Karpas-422 (cell line): Measurements from ENCODE around the gene KCTD2. TPM values are rescaled to one million over a fixed set of nuclear protein-coding genes. Genes with fewer than 3 reads are reported as not detected.

Source experiments
- DNase-seq: peaks from one replicate; pipeline ENCODE4 v3.0.0-alpha.2; 2015
- H2AFZ ChIP-seq: fragments of 200-600 bp; sonication (generic); 2 replicates; pipeline ENCODE4 v1.6.1; 2014; ENCODE audit warnings: antibody characterized with exemption, low read length, mixed read lengths
- H3K27ac ChIP-seq: fragments of 200-600 bp; sonication (generic); 2 replicates; pipeline ENCODE4 v1.5.1; 2014; ENCODE audit warnings: mild to moderate bottlenecking, low read length, moderate library complexity
- H3K27me3 ChIP-seq: fragments of 200-600 bp; sonication (generic); 2 replicates; pipeline ENCODE4 v1.6.1; 2014; ENCODE audit warnings: low read length, mixed read lengths
- H3K36me3 ChIP-seq: fragments of 200-600 bp; sonication (generic); 2 replicates; pipeline ENCODE4 v1.6.1; 2014; ENCODE audit warnings: low read length, mixed read lengths; ENCODE audit not compliant: insufficient read depth
- H3K4me1 ChIP-seq: fragments of 200-600 bp; sonication (generic); 2 replicates; pipeline ENCODE4 v1.6.1; 2014; ENCODE audit warnings: mild to moderate bottlenecking, low read length, mixed read lengths
- H3K4me2 ChIP-seq: fragments of 200-600 bp; sonication (generic); 2 replicates; pipeline ENCODE4 v1.6.1; 2014; ENCODE audit warnings: low read length, low read depth, mild to moderate bottlenecking; ENCODE audit not compliant: poor library complexity, severe bottlenecking
- H3K4me3 ChIP-seq: fragments of 200-600 bp; sonication (generic); 2 replicates; pipeline ENCODE4 v1.5.1; 2014; ENCODE audit warnings: mild to moderate bottlenecking, antibody characterized with exemption, low read length, mixed read lengths
- H3K79me2 ChIP-seq: fragments of 200-600 bp; sonication (generic); 2 replicates; pipeline ENCODE4 v1.6.1; 2014; ENCODE audit warnings: mild to moderate bottlenecking, low read length, mixed read lengths
- H3K9ac ChIP-seq: fragments of 200-600 bp; sonication (generic); 2 replicates; pipeline ENCODE4 v1.6.0; 2014; ENCODE audit warnings: low read length
- H3K9me2 ChIP-seq: fragments of 200-600 bp; sonication (generic), shearing (Covaris generic); replicated peaks from 2 replicates; pipeline ENCODE4 v1.6.0; 2014; ENCODE audit warnings: mild to moderate bottlenecking, low read length, moderate library complexity; ENCODE audit not compliant: insufficient read depth
- H3K9me3 ChIP-seq: fragments of 300-700, 200-600 bp; sonication (generic); 2 replicates; pipeline ENCODE4 v1.6.1; 2014; ENCODE audit warnings: low read length, mixed read lengths
- H4K20me1 ChIP-seq: fragments of 200-600 bp; sonication (generic); 2 replicates; pipeline ENCODE4 v1.6.1; 2014; ENCODE audit warnings: mild to moderate bottlenecking, antibody characterized with exemption, low read length, low read depth; ENCODE audit not compliant: insufficient read depth
- total RNA-seq: library from RNA; depleted of rRNA; stranded (reverse); fragments of >200 nt; shearing (Covaris generic); gene quantifications from 2 replicates; pipeline ENCODE4 v1.2.3, GENCODE V29; 2014; ENCODE audit warnings: low replicate concordance

KCTD2 gene
- total RNA-seq, 1 experiment from 2014 or later = 24.7 TPM

DNA sequence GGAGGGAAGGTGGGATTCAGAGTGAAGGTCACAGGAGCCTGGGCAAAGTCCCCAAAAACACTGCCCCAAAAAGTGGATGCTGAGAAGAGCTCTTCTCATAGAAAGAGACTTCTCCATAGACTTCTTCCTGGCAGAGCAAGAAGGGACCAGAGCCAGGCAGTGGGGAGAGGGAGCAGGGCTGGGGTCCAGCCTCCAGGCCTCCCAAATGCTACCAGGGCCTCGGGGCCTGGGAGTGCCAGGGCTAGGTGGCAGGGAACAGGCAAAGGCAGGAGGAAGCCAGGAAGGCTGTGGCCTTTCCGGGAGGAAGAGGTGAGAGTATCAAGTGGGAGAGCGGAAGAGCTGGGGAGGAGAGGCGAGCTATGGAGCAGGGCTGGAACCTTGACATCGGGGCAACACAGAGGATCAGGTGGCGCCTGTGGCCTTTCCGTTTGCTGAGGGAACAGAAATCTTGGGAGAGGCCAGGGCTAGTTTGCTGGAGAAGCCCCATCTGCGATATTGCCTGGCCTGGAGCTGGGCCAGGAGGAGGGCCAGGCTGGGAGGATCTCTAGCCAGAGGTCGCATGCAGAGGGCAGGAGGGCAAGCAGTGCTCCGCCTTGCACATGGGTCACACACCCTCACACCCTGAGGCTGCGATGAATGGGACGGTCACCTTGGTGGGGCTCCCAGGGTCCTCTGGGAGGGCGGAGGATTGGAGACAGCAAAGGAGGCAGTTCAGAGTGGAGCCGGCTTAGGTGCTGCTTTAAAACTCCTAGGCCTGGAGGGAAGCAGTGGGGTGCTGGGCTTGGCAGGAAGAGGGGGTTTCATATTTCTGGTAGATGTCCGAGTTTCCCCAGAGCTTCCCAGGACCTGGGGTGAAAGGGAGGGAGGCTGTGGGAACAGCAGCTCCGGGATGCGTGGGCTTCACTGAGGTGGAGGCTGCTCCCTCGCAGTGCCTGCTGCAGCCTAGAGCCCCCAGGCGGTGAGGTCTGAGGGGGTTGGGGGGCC, 44.1 kb downstream of the KCTD2 start:
- Histone ChIP-seq H2AFZ (no peak overlapping the region), H3K27ac (no peak overlapping the region), H3K79me2 (no peaks in the 10 kb centered on the region), H3K4me1 (no peaks in the 10 kb centered on the region), H4K20me1 (no peaks in the 10 kb centered on the region), H3K9ac (no peak overlapping the region), H3K27me3 (no peaks in the 10 kb centered on the region), H3K9me2 (no peaks in the 10 kb centered on the region), H3K9me3 (no peaks in the 10 kb centered on the region), H3K36me3 (no peaks in the 10 kb centered on the region), H3K4me2 (no peak overlapping the region), H3K4me3 (no peak overlapping the region)
- DNase-seq = no peak

DNA sequence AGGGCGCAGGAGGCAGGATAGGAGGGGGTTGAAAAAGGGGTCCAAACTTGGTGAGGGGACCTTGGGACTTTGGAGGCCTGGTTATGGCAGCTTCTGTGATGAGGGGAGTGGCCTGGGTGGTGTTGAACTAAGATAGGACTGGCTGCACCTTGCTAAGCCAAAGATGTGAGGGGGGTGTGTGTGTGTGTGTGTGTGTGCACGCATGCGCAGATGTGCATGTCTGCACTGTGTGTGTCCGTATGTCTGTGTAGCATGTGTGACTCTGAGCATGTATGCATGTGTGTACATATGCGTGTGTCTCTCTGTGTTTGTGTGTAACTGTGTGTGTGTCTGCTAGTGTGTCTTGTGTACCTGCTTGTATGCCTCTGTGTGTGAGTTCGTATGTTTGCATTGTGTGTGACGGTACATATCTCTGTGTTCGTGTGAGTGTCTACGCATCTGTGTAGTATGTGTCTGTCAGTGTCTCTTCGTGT, 44.9 kb downstream of the KCTD2 start:
- Histone ChIP-seq H3K79me2 (no peaks in the 10 kb centered on the region), H2AFZ (no peak overlapping the region)

DNA sequence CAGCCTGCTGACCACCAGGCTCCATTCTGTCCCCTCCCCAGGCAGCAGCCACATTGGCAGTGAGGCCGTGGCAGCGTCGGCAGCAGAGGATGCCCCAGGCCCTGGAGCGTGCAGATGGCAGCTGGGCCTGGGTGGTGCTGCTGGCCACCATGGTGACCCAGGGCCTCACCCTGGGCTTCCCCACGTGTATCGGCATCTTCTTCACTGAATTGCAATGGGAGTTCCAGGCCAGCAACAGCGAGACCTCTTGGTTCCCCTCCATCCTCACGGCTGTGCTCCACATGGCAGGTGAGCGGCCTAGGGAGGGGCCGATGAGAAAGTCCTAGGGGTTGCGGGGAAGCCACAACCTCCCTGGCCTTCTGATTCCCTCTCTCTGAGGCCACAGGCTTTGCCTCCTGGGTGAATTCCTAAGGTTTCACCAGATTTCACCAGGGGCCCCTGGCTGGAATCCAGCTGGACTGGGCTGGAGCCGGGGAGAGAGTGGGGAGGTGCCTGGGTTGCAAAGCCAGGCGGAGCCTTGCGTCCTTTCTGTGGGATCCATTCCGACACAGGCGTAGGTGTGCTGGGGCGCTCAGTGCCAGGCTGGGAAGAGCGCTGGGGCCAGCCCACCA, 46.6 kb downstream of the KCTD2 start:
- no peaks in the 10 kb centered on the region for H3K79me2 ChIP-seq
- no peak overlapping the region for H3K4me2 ChIP-seq
- DNase-seq = no peak

More for the DNA sequence above, 44.9 kb downstream of the KCTD2 start:
- H3K9ac ChIP-seq = no peak overlapping the region
- no peaks in the 10 kb centered on the region for H3K9me3 ChIP-seq
- H3K27ac ChIP-seq = no peak overlapping the region
- H3K9me2 ChIP-seq = no peaks in the 10 kb centered on the region
- H4K20me1 ChIP-seq = no peaks in the 10 kb centered on the region
- no peaks in the 10 kb centered on the region for H3K36me3 ChIP-seq
- H3K4me2 ChIP-seq = no peak overlapping the region
- no peak overlapping the region for H3K4me3 ChIP-seq
- H3K27me3 ChIP-seq = no peaks in the 10 kb centered on the region
- H3K4me1 ChIP-seq = no peaks in the 10 kb centered on the region
- no peak for DNase-seq

DNA sequence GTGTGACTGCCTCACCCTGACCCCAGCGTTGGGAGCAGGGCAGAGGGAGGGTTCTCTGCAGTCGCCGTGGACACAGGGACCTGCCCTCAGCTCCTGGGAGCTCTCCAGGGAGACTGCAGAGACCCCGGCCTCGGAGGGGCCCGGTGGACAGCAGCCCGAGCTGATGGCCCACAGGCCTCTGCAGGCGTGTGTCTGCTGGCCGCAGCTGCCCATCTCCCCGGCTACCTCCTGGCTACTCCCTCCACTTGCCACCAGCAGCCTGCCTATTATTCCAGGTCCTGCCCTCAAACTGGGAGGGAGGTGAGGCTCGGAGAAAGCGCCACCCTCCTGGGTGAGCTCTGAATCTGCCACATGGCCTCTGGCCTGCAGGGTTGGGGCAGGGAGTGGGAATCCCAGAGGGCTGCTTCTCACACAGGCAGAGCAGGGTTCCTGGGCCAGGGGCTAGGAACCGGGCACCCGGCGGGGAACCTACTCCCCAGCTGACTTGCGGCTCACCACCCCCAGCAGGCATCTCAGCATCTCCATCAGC, 47.9 kb downstream of the KCTD2 start:
- no peaks in the 10 kb centered on the region for H3K79me2 ChIP-seq
- no peaks in the 10 kb centered on the region for H3K4me1 ChIP-seq
- DNase-seq = no peak
- no peaks in the 10 kb centered on the region for H3K27me3 ChIP-seq
- no peaks in the 10 kb centered on the region for H4K20me1 ChIP-seq
- H3K36me3 ChIP-seq = no peaks in the 10 kb centered on the region
- H3K9me2 ChIP-seq = no peaks in the 10 kb centered on the region
- no peak overlapping the region for H3K4me3 ChIP-seq
- H3K4me2 ChIP-seq = no peak overlapping the region
- H3K27ac ChIP-seq = no peak overlapping the region
- no peaks in the 10 kb centered on the region for H3K9me3 ChIP-seq
- H2AFZ ChIP-seq = no peak overlapping the region
- H3K9ac ChIP-seq = no peak overlapping the region

More for the DNA sequence above, 46.6 kb downstream of the KCTD2 start:
- no peak overlapping the region for H3K4me3 ChIP-seq
- no peaks in the 10 kb centered on the region for H4K20me1 ChIP-seq
- no peaks in the 10 kb centered on the region for H3K9me3 ChIP-seq
- H3K9me2 ChIP-seq = no peaks in the 10 kb centered on the region
- no peaks in the 10 kb centered on the region for H3K4me1 ChIP-seq
- H3K36me3 ChIP-seq = no peaks in the 10 kb centered on the region
- H2AFZ ChIP-seq = no peak overlapping the region
- H3K27ac ChIP-seq = no peak overlapping the region
- H3K27me3 ChIP-seq = no peaks in the 10 kb centered on the region
- H3K9ac ChIP-seq = no peak overlapping the region

DNA sequence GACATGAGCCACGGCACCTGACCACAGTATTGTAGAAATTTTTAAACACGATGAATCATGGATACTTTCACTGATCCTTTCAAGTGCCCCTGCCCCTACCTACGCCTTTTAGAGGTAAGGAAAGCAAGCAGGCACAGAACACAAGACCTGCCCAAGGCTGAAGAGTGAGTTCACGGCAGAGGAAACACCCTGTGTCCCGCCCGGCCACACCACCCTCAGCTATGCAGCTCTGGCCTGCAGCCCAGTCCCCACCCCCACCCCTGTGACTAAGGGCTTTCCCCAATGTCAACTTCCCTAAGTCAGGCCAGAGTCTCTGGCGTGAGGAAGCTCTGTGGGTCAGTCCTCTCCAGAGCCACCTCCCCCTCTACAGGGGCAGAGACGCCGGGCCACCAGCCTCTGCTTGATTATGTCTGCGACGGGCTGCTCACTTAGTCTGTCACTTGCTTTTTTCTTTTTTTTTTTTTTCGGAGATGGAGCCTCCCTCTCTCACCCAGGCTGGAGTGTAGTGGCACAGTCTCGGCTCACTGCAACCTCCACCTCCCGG, 49.1 kb downstream of the KCTD2 start:
- Histone ChIP-seq H3K9ac (no peak overlapping the region), H3K4me3 (no peak overlapping the region), H3K4me1 (no peaks in the 10 kb centered on the region), H3K27me3 (no peaks in the 10 kb centered on the region), H3K4me2 (no peak overlapping the region), H4K20me1 (no peaks in the 10 kb centered on the region), H2AFZ (no peak overlapping the region), H3K36me3 (no peaks in the 10 kb centered on the region), H3K9me2 (no peaks in the 10 kb centered on the region), H3K79me2 (no peaks in the 10 kb centered on the region), H3K27ac (no peak overlapping the region), H3K9me3 (no peaks in the 10 kb centered on the region)
- DNase-seq = no peak

DNA sequence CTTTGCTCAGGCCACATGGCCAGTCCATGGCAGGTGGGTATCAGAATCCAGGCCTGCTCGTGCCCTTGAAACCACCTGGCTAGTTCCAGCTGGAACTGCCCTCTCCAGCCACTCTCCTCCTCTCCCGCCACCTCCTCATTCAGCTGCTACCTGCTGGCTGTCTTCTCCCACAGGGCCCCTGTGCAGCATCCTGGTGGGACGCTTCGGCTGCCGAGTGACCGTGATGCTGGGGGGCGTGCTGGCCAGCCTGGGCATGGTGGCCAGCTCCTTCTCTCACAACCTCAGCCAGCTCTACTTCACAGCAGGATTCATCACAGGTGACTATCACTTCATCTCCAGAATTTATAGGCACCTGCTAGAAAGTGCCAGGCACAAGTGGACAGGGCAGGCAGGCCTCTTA, 50.8 kb downstream of the KCTD2 start:
- no peak for DNase-seq
- Histone ChIP-seq H3K36me3 (no peaks in the 10 kb centered on the region), H3K27me3 (no peaks in the 10 kb centered on the region), H3K4me3 (no peak overlapping the region), H3K9ac (no peak overlapping the region), H3K4me2 (no peak overlapping the region), H3K4me1 (peaks cover 10% of the 10 kb centered on the region), H3K79me2 (no peaks in the 10 kb centered on the region), H4K20me1 (no peaks in the 10 kb centered on the region), H3K9me2 (no peaks in the 10 kb centered on the region), H2AFZ (no peak overlapping the region), H3K27ac (no peak overlapping the region), H3K9me3 (no peaks in the 10 kb centered on the region)

DNA sequence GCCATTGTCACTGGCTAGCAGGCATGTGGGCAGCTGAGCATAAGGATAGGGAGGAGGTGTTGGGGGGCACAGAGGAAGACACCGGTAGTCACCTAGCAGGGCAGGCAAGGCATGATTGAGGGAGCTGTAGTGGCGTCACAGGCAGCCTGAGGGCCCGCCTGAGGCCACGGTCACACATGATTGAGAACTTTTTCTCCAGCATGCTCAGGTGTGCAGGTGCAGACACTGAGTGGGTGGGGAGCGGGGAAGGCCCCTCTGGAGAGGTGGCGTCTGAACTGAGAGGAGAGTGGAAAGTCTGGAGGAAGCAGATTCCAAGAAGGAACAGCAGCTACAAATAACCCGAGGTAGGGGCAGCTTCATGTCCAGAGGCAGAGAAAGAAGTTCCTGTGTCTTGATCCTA, 51.8 kb downstream of the KCTD2 start:
- Histone ChIP-seq H3K9ac (no peak overlapping the region), H3K4me2 (no peak overlapping the region), H3K27me3 (no peaks in the 10 kb centered on the region), H3K9me2 (no peaks in the 10 kb centered on the region), H3K4me1 (peaks cover 10% of the 10 kb centered on the region), H4K20me1 (no peaks in the 10 kb centered on the region), H3K4me3 (no peak overlapping the region), H3K36me3 (no peaks in the 10 kb centered on the region), H3K27ac (no peak overlapping the region), H3K79me2 (no peaks in the 10 kb centered on the region), H2AFZ (no peak overlapping the region), H3K9me3 (no peaks in the 10 kb centered on the region)
- DNase-seq = no peak
